ENCODE data around the gene KCNT2.

Gene KCNT2

GRCh38 chr1:196412326-196412725 lies 195.9 kb downstream of the KCNT2 start:
- H3K79me2 ChIP-seq, result no peaks in the 10 kb centered on the region
- H3K4me3 ChIP-seq (ENCODE audit: low read depth, low read length), result no peak overlapping the region
- H3K27ac ChIP-seq, result no peak overlapping the region
- no peak overlapping the region for H2AFZ ChIP-seq
- no peaks in the 10 kb centered on the region for H3K9me3 ChIP-seq (ENCODE audit: control insufficient read depth, low read length)
- no peaks in the 10 kb centered on the region for H3K27me3 ChIP-seq (ENCODE audit: control insufficient read depth, insufficient read depth, low read length)
- H3K4me2 ChIP-seq (ENCODE audit: low read length), result no peak overlapping the region
- no peaks in the 10 kb centered on the region for H3K36me3 ChIP-seq (ENCODE audit: control insufficient read depth, insufficient read depth, low read length)
- H3K9ac ChIP-seq, result no peak overlapping the region
- no peaks in the 10 kb centered on the region for H3K4me1 ChIP-seq
- no peak for TF ChIP-seq CTCF (IDR thresholded peaks at IDR 0.05)

GRCh38 chr1:196410768-196411167 lies 197.5 kb downstream of the KCNT2 start:
- Histone ChIP-seq H3K9ac (no peak overlapping the region), H3K9me3 (ENCODE audit: control insufficient read depth, low read length) (no peaks in the 10 kb centered on the region), H3K27ac (no peak overlapping the region), H3K4me1 (no peaks in the 10 kb centered on the region), H2AFZ (no peak overlapping the region), H3K4me2 (ENCODE audit: low read length) (no peak overlapping the region), H3K79me2 (no peaks in the 10 kb centered on the region), H3K4me3 (ENCODE audit: low read depth, low read length) (no peak overlapping the region), H3K27me3 (ENCODE audit: control insufficient read depth, insufficient read depth, low read length) (no peaks in the 10 kb centered on the region), H3K36me3 (ENCODE audit: control insufficient read depth, insufficient read depth, low read length) (no peaks in the 10 kb centered on the region)
- no peak for TF ChIP-seq CTCF (IDR thresholded peaks at IDR 0.05)

- Histone ChIP-seq H3K4me3 (ENCODE audit: low read depth, low read length) (no peak overlapping the region), H3K9ac (no peak overlapping the region), H3K4me1 (no peaks in the 10 kb centered on the region), H3K36me3 (ENCODE audit: control insufficient read depth, insufficient read depth, low read length) (no peaks in the 10 kb centered on the region), H3K4me2 (ENCODE audit: low read length) (no peak overlapping the region), H3K27ac (no peak overlapping the region), H3K79me2 (no peaks in the 10 kb centered on the region), H2AFZ (no peak overlapping the region), H3K9me3 (ENCODE audit: control insufficient read depth, low read length) (no peaks in the 10 kb centered on the region), H3K27me3 (ENCODE audit: control insufficient read depth, insufficient read depth, low read length) (no peaks in the 10 kb centered on the region)
- TF ChIP-seq CTCF (IDR thresholded peaks at IDR 0.05), result no peak
Observed at GRCh38 chr1:196409586-196409985, 198.7 kb downstream of the KCNT2 start.

GRCh38 chr1:196407358-196408051 lies 200.7 kb downstream of the KCNT2 start:
- TF ChIP-seq CTCF (IDR thresholded peaks at IDR 0.05), result no peak
- Histone ChIP-seq H3K9me3 (ENCODE audit: control insufficient read depth, low read length) (no peaks in the 10 kb centered on the region), H3K4me2 (ENCODE audit: low read length) (no peak overlapping the region), H3K4me1 (no peaks in the 10 kb centered on the region), H3K9ac (no peak overlapping the region), H3K27ac (no peak overlapping the region), H3K36me3 (ENCODE audit: control insufficient read depth, insufficient read depth, low read length) (no peaks in the 10 kb centered on the region), H3K79me2 (no peaks in the 10 kb centered on the region), H3K4me3 (ENCODE audit: low read depth, low read length) (no peak overlapping the region), H3K27me3 (ENCODE audit: control insufficient read depth, insufficient read depth, low read length) (no peaks in the 10 kb centered on the region), H2AFZ (no peak overlapping the region)

GRCh38 chr1:196405839-196406238 lies 202.4 kb downstream of the KCNT2 start:
- Histone ChIP-seq H3K9ac (no peak overlapping the region), H2AFZ (no peak overlapping the region), H3K4me2 (ENCODE audit: low read length) (no peak overlapping the region), H3K4me1 (no peaks in the 10 kb centered on the region), H3K9me3 (ENCODE audit: control insufficient read depth, low read length) (no peaks in the 10 kb centered on the region), H3K27me3 (ENCODE audit: control insufficient read depth, insufficient read depth, low read length) (no peaks in the 10 kb centered on the region), H3K4me3 (ENCODE audit: low read depth, low read length) (no peak overlapping the region), H3K79me2 (no peaks in the 10 kb centered on the region), H3K27ac (no peak overlapping the region), H3K36me3 (ENCODE audit: control insufficient read depth, insufficient read depth, low read length) (no peaks in the 10 kb centered on the region)
- TF ChIP-seq CTCF (IDR thresholded peaks at IDR 0.05), result no peak

Data from parathyroid adenoma (tissue), 2 donors.